ENCODE data around the gene LRMDA. TPM values are rescaled to one million over a fixed set of nuclear protein-coding genes. Genes with fewer than 3 reads are reported as not detected.
A peak's percentile ranks its signal among the peaks of the same experiment; 100 is the strongest.

The LRMDA gene
- polyA plus RNA-seq, 2 of the 4 experiments (the other 2 are of a cell fraction) = 4.6 to 5.2 TPM

DNA sequence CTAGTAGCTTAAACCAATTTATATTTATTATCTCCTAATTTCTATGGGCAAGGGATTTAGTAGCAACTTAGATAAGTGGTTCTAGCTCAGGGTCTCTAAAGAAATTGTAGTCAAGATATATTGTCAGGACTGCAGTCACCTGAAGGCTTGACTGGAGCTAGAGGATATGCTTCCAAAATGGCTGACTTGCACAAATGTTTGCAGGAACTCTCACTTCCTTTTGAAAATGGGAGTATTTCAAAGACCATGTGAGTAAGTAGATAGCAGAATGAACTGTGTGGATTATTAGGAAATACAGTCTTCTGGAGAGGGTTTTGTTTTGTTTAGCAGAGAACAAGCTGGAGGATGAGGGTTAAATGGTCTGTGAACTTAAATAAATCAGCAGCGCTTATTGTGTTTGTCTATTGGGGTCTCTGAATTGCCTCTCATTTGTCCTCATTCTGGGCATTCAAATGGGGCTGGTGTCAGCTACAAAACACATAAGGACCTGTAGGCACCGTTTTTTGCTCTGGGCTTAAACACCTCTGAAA, 524.6 kb downstream of the LRMDA start:
- Histone ChIP-seq H3K4me3 (no peak overlapping the region), H3K4me2 (no peak overlapping the region), H3K9me3 (no peaks in the 10 kb centered on the region), H3K27ac (no peak overlapping the region), H3K4me1 (no peaks in the 10 kb centered on the region)
- 50% methylated on average over 2 of the region's 2 CpGs for WGBS (ENCODE audit: missing lambda C conversion rate)
- POLR2A ChIA-PET = no interaction called here
- no peak for ATAC-seq
- CTCF ChIA-PET = interaction anchor here (0.9 kb wide), 1 partner anchor 9 kb away, joined by 3 read pairs; no protein-coding TSS in a partner anchor
- no peak for FAIRE-seq
- TF ChIP-seq MAFK (IDR thresholded peaks at IDR 0.05; ENCODE audit: partially characterized antibody) (peak; percentile 42), SMC3 (IDR thresholded peaks at IDR 0.05) (no peak), EHF (CRISPR knock-in tag; IDR thresholded peaks at IDR 0.05) (no peak)
- no peak for DNase-seq (ENCODE audit: low read depth in 1 of 2, low spot score in 1 of 2)

DNA sequence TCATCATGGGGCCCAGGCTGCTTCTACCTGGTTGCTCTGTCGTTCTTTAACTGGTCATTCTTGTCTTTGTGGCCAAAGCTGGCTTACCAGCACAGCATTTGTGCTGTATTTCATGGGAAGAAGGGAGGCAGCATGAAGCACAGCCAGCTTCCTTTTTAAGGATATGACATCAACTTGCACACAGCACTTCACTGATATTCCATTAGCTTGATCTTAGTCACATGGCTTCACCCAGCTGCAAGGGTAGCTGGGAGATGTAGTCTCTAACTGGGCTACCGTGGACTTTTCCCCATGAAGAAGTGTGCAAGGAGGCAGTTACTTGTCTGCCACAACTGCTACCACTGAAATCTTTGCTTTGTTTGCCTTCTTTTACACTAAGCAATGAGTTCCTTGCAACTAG, 525.2 kb downstream of the LRMDA start:
- H3K27ac ChIP-seq = no peak overlapping the region
- FAIRE-seq (no peak), ATAC-seq (peak; percentile 70 to 83; a peak in 4 of 6 replicates), DNase-seq (ENCODE audit: low read depth in 1 of 2, low spot score in 1 of 2) (peak in 1 of 2 experiments; percentile 37)
- no peak overlapping the region for H3K4me2 ChIP-seq
- H3K4me3 ChIP-seq = no peak overlapping the region
- no peak for TF ChIP-seq JUNB (IDR thresholded peaks at IDR 0.05)
- TF ChIP-seq, protein P1, sequence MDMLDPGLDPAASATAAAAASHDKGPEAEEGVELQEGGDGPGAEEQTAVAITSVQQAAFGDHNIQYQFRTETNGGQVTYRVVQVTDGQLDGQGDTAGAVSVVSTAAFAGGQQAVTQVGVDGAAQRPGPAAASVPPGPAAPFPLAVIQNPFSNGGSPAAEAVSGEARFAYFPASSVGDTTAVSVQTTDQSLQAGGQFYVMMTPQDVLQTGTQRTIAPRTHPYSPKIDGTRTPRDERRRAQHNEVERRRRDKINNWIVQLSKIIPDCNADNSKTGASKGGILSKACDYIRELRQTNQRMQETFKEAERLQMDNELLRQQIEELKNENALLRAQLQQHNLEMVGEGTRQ (IDR thresholded peaks at IDR 0.05) = 0 out of 2 replicates have a peak, but pooled peaks have one; percentile 21
- WGBS (ENCODE audit: missing lambda C conversion rate) = 34% methylated on average over 2 of the region's 2 CpGs
- CTCF ChIA-PET = interaction anchor here (0.9 kb wide), 1 partner anchor 9 kb away, joined by 3 read pairs; no protein-coding TSS in a partner anchor
- H3K4me1 ChIP-seq = no peaks in the 10 kb centered on the region
- POLR2A ChIA-PET = no interaction called here
- H3K9me3 ChIP-seq = no peaks in the 10 kb centered on the region

DNA sequence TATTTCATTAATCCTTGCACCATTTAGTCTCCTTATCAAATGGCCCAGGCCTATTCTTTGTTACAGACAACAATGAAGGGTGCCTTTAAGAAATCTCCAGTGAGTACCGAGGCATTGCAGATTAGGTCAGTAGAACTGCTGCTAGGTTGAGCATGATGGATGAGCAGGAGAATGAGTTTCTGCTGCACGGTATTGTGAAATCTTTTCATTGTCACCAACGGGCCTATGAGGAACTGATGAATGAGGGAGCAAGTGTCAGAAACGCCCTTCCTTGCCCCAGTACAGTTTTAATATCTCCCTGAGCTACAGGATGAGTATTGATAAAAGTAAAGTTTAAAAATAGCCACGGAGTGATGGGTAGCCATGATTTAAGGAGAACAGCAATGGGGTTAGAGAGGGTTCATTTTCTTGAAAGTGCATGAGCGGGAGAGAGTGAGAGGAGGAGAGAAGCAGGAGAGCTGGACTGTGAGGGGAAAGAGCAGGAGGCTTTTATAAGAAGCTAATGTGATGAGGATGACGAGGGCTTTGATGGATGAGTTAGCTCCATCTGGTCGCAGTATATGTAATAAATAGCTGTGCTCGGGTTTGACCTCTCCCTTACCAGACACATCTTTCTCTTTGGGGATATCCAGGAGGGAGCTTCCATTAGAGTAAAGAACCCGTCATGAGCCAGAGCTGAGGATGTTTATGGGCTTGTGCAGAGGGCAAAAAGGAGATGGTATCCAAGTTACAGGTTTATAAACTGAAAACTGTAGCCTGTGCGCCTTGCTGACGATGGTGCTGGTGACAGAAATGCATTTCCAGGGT, 526.1 kb downstream of the LRMDA start:
- no peaks in the 10 kb centered on the region for H3K4me1 ChIP-seq
- no peak for TF ChIP-seq JUN (IDR thresholded peaks at IDR 0.05)
- TF ChIP-seq HEYL (CRISPR knock-in tag; IDR thresholded peaks at IDR 0.05) = no peak
- no peak for TF ChIP-seq RARB (CRISPR knock-in tag; IDR thresholded peaks at IDR 0.05)
- no peak for TF ChIP-seq FOSL2 (IDR thresholded peaks at IDR 0.05)
- TF ChIP-seq FOSL2 (CRISPR knock-in tag; IDR thresholded peaks at IDR 0.05) = no peak
- TF ChIP-seq MAFK (IDR thresholded peaks at IDR 0.05; ENCODE audit: partially characterized antibody) = no peak
- H3K4me3 ChIP-seq = no peak overlapping the region
- 60% methylated on average over 12 of the region's 12 CpGs for WGBS (ENCODE audit: missing lambda C conversion rate)
- ATAC-seq (no peak), DNase-seq (ENCODE audit: low read depth in 1 of 2, low spot score in 1 of 2) (no peak), FAIRE-seq (no peak)
- H3K4me2 ChIP-seq = no peak overlapping the region
- H3K27ac ChIP-seq = no peak overlapping the region
- no peaks in the 10 kb centered on the region for H3K9me3 ChIP-seq
- ChIA-PET POLR2A (no interaction called here), CTCF (no interaction called here)

DNA sequence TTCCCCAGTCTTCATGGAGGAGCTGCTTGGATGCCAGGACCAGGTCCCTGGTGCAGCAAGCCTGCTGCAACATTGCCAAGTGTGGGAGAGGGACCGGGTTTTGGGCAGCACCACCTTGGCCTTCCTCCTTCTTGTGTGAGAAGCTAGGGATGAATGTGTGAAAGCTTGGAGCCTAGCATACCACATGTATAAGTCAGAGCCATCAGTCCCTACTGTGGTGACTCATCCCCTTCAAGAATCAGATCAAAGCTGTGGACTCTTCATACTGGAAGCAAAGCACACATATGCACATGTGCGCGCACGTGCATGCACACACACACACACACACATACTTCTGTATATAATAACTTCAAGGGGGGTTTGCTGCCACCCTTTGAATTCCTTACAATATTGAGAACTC, 527.8 kb downstream of the LRMDA start:
- TF ChIP-seq EHF (CRISPR knock-in tag; IDR thresholded peaks at IDR 0.05) (no peak), SREBF2 (IDR thresholded peaks at IDR 0.05) (no peak), ZFP36 (IDR thresholded peaks at IDR 0.05; ENCODE audit: borderline replicate concordance, partially characterized antibody) (no peak), FOSL2 (IDR thresholded peaks at IDR 0.05) (no peak), FOSL2 (CRISPR knock-in tag; IDR thresholded peaks at IDR 0.05) (peak; percentile 56; the same call in 1 of the 2 replicates), RNF2 (IDR thresholded peaks at IDR 0.05; ENCODE audit: borderline replicate concordance, low read depth) (no peak), PHF8 (IDR thresholded peaks at IDR 0.05; ENCODE audit: borderline replicate concordance, low read depth) (no peak)
- TF ChIP-seq, protein P2, sequence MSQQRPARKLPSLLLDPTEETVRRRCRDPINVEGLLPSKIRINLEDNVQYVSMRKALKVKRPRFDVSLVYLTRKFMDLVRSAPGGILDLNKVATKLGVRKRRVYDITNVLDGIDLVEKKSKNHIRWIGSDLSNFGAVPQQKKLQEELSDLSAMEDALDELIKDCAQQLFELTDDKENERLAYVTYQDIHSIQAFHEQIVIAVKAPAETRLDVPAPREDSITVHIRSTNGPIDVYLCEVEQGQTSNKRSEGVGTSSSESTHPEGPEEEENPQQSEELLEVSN (IDR thresholded peaks at IDR 0.05; ENCODE audit: borderline replicate concordance, low read depth) = no peak
- WGBS (ENCODE audit: missing lambda C conversion rate) = 74% methylated on average over 3 of the region's 4 CpGs
- no peak overlapping the region for H3K4me2 ChIP-seq
- peak; percentile 70 to 89; a peak in 5 of 6 replicates for ATAC-seq
- no peak overlapping the region for H3K4me3 ChIP-seq
- no peaks in the 10 kb centered on the region for H3K4me1 ChIP-seq
- POLR2A ChIA-PET = no interaction called here
- peak; percentile 41 to 50 for DNase-seq (ENCODE audit: low read depth in 1 of 2, low spot score in 1 of 2)
- CTCF ChIA-PET = interaction anchor here (1.1 to 2.1 kb wide), 5 partner anchors 9 to 565 kb away, joined by 3 to 8 read pairs (median 3); no protein-coding TSS in a partner anchor
- H3K9me3 ChIP-seq = no peaks in the 10 kb centered on the region
- no peak for FAIRE-seq
- H3K27ac ChIP-seq = no peak overlapping the region

Measured in A549 (cell line).